Transverse colon (tissue), 3 donors: ENCODE results near the gene BMAL1.

Experiments used
- CTCF ChIP-seq, 5 experiments: fragments of 200-600 bp in 3 of 5; fragments of 450-650 bp in 2 of 5; sonication (generic) in 3 of 5; IDR thresholded peaks; 1 replicate in 2 of 5; 2 replicates in 3 of 5; pipeline ENCODE4 v1.5.1; 2016 to 2017; ENCODE audit warnings: antibody characterized with exemption in 5 of 5, inconsistent platforms in 3 of 5, mild to moderate bottlenecking in 2 of 5, moderate library complexity in 1 of 5
- POLR2A ChIP-seq: fragments of 450-650 bp; IDR thresholded peaks from one replicate; pipeline ENCODE4 v1.6.1; 2016; ENCODE audit warnings: antibody characterized with exemption, mild to moderate bottlenecking, moderate library complexity

GRCh38 chr11:13388741-13389140 is 111.2 kb downstream of the BMAL1 start:
- TF ChIP-seq CTCF (IDR thresholded peaks at IDR 0.05) (no peak), POLR2A (no peak)
